NCI-H2171 (cell line): ENCODE results near the gene CFAP221.

Experiments
- DNase-seq: peaks from one replicate; lab custom pipeline; 2025; lab: John Stamatoyannopoulos, UW

The CFAP221 gene

GRCh38 chr2:119680457-119681202, 136.4 kb downstream of the CFAP221 start:
- no peak for DNase-seq

- DNase-seq: no peak
These were observed 137.1 kb downstream of the CFAP221 start for GRCh38 chr2:119681203-119681867.

GRCh38 chr2:119681868-119682220, 137.6 kb downstream of the CFAP221 start:
- DNase-seq: no peak

- DNase-seq: no peak
These were observed 138.3 kb downstream of the CFAP221 start for GRCh38 chr2:119682578-119682977.

- peak; percentile 33 for DNase-seq
These were observed 138.9 kb downstream of the CFAP221 start for GRCh38 chr2:119683074-119683712.

GRCh38 chr2:119683713-119684443, 139.6 kb downstream of the CFAP221 start:
- peak; percentile 12 for DNase-seq

GRCh38 chr2:119684518-119684917, 140.3 kb downstream of the CFAP221 start:
- no peak for DNase-seq

GRCh38 chr2:119688616-119689015, 144.4 kb downstream of the CFAP221 start:
- no peak for DNase-seq

GRCh38 chr2:119689218-119689617, 145.0 kb downstream of the CFAP221 start:
- DNase-seq: no peak

GRCh38 chr2:119691189-119691588, 146.9 kb downstream of the CFAP221 start:
- DNase-seq: no peak

- DNase-seq: peak; percentile 60
These were observed 147.5 kb downstream of the CFAP221 start for GRCh38 chr2:119691651-119692245.

- no peak for DNase-seq
These were observed 148.1 kb downstream of the CFAP221 start for GRCh38 chr2:119692310-119692709.

GRCh38 chr2:119692954-119693353, 148.7 kb downstream of the CFAP221 start:
- no peak for DNase-seq

- no peak for DNase-seq
These were observed 149.3 kb downstream of the CFAP221 start for GRCh38 chr2:119693567-119693966.

GRCh38 chr2:119693967-119694366, 149.7 kb downstream of the CFAP221 start:
- no peak for DNase-seq

GRCh38 chr2:119694470-119694844, 150.2 kb downstream of the CFAP221 start:
- no peak for DNase-seq

- peak; percentile 34 for DNase-seq
These were observed 150.7 kb downstream of the CFAP221 start for GRCh38 chr2:119694845-119695521.

- no peak for DNase-seq
These were observed 151.8 kb downstream of the CFAP221 start for GRCh38 chr2:119696005-119696404.

- no peak for DNase-seq
These were observed 152.3 kb downstream of the CFAP221 start for GRCh38 chr2:119696494-119697030.

GRCh38 chr2:119697290-119698020, 153.2 kb downstream of the CFAP221 start:
- no peak for DNase-seq

- DNase-seq: no peak
These were observed 154.0 kb downstream of the CFAP221 start for GRCh38 chr2:119698246-119698645.
